ENCODE results near the gene SAPCD1. TPM values are rescaled to one million over a fixed set of nuclear protein-coding genes. Genes with fewer than 3 reads are reported as not detected.

SAPCD1 gene
- total RNA-seq, 4 donors from 2014 or later = 0.83 TPM; not detected in 3

GRCh38 chr6:31717499-31718222 is 44.8 kb upstream of the SAPCD1 start:
- no peak overlapping the region for H3K4me3 ChIP-seq
- TF ChIP-seq CTCF (IDR thresholded peaks at IDR 0.05) (no peak), POLR2A (IDR thresholded peaks at IDR 0.05; ENCODE audit: low read depth) (no peak), EP300 (IDR thresholded peaks at IDR 0.05) (no peak)
- no peak overlapping the region for H3K27ac ChIP-seq (replicated peaks in 1 of 4)
- H3K36me3 ChIP-seq = no peaks in the 10 kb centered on the region
- H3K27me3 ChIP-seq = no peaks in the 10 kb centered on the region
- 67% methylated on average over 8 of the region's 10 CpGs for WGBS
- no peaks in the 10 kb centered on the region for H3K4me1 ChIP-seq
- intact Hi-C loops (cut with DNase I) = no loop called here
- no peak for DNase-seq (ENCODE audit: extremely low spot score)
- no peaks in the 10 kb centered on the region for H3K9me3 ChIP-seq

DNA sequence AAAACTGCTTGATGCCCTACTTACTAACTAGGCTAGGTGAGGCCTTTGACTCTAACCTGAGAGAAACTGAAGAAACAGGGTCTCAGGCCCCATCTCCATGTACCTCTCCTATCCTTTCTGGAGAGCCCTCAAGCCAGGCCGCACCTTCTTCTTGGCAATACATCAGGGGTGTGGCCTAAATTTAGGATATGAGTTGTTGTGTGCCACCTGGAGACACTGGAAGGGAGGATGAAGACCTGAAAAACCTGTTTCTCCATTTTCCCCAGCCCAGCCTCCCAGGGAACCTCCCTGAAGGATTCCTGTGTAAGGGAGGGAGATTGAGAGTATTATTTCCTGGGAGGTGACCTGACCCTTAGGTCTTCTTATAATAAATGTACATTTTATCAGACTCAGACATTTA is 44.2 kb upstream of the SAPCD1 start:
- H3K36me3 ChIP-seq = no peaks in the 10 kb centered on the region
- H3K4me3 ChIP-seq = no peak overlapping the region
- H3K4me1 ChIP-seq = no peaks in the 10 kb centered on the region
- no peaks in the 10 kb centered on the region for H3K9me3 ChIP-seq
- intact Hi-C loops (cut with DNase I) = no loop called here
- H3K27me3 ChIP-seq = no peaks in the 10 kb centered on the region
- TF ChIP-seq EP300 (IDR thresholded peaks at IDR 0.05) (no peak), CTCF (IDR thresholded peaks at IDR 0.05) (no peak), POLR2A (IDR thresholded peaks at IDR 0.05; ENCODE audit: low read depth) (no peak), POLR2AphosphoS5 (IDR thresholded peaks at IDR 0.05) (no peak)
- no peak overlapping the region for H3K27ac ChIP-seq (replicated peaks in 1 of 4)
- DNase-seq (ENCODE audit: extremely low spot score) = no peak
- 100% methylated on average over 1 of the region's 1 CpG for WGBS

- no peaks in the 10 kb centered on the region for H3K27me3 ChIP-seq
Observed at GRCh38 chr6:31719001-31719400, 43.5 kb upstream of the SAPCD1 start.

GRCh38 chr6:31720196-31720770 is 42.2 kb upstream of the SAPCD1 start:
- no peaks in the 10 kb centered on the region for H3K27me3 ChIP-seq
- H3K36me3 ChIP-seq = peaks cover 0 to 9% (median under 1%) of the 10 kb centered on the region in 4 donors
- H3K4me3 ChIP-seq = no peak overlapping the region
- H3K9me3 ChIP-seq = no peaks in the 10 kb centered on the region
- no peak for TF ChIP-seq POLR2A (IDR thresholded peaks at IDR 0.05; ENCODE audit: low read depth)
- no peak for TF ChIP-seq EP300 (IDR thresholded peaks at IDR 0.05)
- no peak for TF ChIP-seq POLR2AphosphoS5 (IDR thresholded peaks at IDR 0.05)
- TF ChIP-seq CTCF (IDR thresholded peaks at IDR 0.05) = no peak
- no peak overlapping the region for H3K27ac ChIP-seq (replicated peaks in 1 of 4)
- 90% methylated on average over 5 of the region's 5 CpGs for WGBS
- no peak for DNase-seq (ENCODE audit: extremely low spot score)
- no peaks in the 10 kb centered on the region for H3K4me1 ChIP-seq
- intact Hi-C loops (cut with DNase I) = no loop called here

More at GRCh38 chr6:31719001-31719400, 43.5 kb upstream of the SAPCD1 start:
- WGBS = 85% methylated on average over 6 of the region's 6 CpGs
- TF ChIP-seq POLR2AphosphoS5 (IDR thresholded peaks at IDR 0.05) (no peak), POLR2A (IDR thresholded peaks at IDR 0.05; ENCODE audit: low read depth) (no peak), EP300 (IDR thresholded peaks at IDR 0.05) (no peak), CTCF (IDR thresholded peaks at IDR 0.05) (no peak)
- H3K4me3 ChIP-seq = no peak overlapping the region
- no peaks in the 10 kb centered on the region for H3K4me1 ChIP-seq
- no peak for DNase-seq (ENCODE audit: extremely low spot score)
- intact Hi-C loops (cut with DNase I) = no loop called here
- no peaks in the 10 kb centered on the region for H3K9me3 ChIP-seq
- H3K27ac ChIP-seq (replicated peaks in 1 of 4) = no peak overlapping the region
- peaks cover 0 to under 1% (median 0%) of the 10 kb centered on the region in 4 donors for H3K36me3 ChIP-seq
